ENCODE results near the gene DNAH14. TPM values are rescaled to one million over a fixed set of nuclear protein-coding genes. Genes with fewer than 3 reads are reported as not detected.

DNAH14 gene
- total and polyA plus RNA-seq, 9 of the 15 experiments (the other 6 are each of a cell fraction or from before 2014, with no cell fraction given): 58.4 to 142 (median 98.4) TPM

DNA sequence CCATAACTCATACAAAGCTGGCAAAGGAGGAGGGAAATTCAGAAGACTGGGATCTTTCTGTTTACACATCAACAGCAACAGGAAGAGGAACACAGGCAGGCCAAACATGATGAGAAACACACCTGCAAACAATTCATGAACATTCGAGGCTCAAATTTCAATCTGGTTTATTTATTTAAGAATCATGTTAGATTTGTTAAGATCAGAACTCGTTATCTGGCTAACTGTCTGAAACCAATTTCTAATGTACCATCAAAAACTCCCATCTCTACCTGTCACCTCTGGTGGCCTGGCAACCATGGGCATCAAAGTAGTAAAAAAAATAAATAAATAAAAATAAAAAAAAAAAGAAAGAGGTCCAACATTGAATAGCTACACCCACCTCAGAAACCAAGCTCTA lies 488.6 kb downstream of the DNAH14 start (continued):
- TF ChIP-seq DIDO1 (tag; IDR thresholded peaks at IDR 0.05; ENCODE audit: low read depth): no peak
- no peak for TF ChIP-seq ILK (tag; IDR thresholded peaks at IDR 0.05; ENCODE audit: borderline replicate concordance, low read depth)
- TF ChIP-seq NCOA2 (IDR thresholded peaks at IDR 0.05; ENCODE audit: partially characterized antibody in 2 of 2): no peak
- TF ChIP-seq, protein P1, sequence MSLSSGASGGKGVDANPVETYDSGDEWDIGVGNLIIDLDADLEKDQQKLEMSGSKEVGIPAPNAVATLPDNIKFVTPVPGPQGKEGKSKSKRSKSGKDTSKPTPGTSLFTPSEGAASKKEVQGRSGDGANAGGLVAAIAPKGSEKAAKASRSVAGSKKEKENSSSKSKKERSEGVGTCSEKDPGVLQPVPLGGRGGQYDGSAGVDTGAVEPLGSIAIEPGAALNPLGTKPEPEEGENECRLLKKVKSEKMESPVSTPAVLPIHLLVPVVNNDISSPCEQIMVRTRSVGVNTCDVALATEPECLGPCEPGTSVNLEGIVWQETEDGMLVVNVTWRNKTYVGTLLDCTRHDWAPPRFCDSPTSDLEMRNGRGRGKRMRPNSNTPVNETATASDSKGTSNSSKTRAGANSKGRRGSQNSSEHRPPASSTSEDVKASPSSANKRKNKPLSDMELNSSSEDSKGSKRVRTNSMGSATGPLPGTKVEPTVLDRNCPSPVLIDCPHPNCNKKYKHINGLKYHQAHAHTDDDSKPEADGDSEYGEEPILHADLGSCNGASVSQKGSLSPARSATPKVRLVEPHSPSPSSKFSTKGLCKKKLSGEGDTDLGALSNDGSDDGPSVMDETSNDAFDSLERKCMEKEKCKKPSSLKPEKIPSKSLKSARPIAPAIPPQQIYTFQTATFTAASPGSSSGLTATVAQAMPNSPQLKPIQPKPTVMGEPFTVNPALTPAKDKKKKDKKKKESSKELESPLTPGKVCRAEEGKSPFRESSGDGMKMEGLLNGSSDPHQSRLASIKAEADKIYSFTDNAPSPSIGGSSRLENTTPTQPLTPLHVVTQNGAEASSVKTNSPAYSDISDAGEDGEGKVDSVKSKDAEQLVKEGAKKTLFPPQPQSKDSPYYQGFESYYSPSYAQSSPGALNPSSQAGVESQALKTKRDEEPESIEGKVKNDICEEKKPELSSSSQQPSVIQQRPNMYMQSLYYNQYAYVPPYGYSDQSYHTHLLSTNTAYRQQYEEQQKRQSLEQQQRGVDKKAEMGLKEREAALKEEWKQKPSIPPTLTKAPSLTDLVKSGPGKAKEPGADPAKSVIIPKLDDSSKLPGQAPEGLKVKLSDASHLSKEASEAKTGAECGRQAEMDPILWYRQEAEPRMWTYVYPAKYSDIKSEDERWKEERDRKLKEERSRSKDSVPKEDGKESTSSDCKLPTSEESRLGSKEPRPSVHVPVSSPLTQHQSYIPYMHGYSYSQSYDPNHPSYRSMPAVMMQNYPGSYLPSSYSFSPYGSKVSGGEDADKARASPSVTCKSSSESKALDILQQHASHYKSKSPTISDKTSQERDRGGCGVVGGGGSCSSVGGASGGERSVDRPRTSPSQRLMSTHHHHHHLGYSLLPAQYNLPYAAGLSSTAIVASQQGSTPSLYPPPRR (CRISPR knock-in tag; IDR thresholded peaks at IDR 0.05; ENCODE audit: borderline replicate concordance): no peak
- no peak for TF ChIP-seq JUNB (CRISPR knock-in tag; conservative IDR thresholded peaks at IDR 0.05)

DNA sequence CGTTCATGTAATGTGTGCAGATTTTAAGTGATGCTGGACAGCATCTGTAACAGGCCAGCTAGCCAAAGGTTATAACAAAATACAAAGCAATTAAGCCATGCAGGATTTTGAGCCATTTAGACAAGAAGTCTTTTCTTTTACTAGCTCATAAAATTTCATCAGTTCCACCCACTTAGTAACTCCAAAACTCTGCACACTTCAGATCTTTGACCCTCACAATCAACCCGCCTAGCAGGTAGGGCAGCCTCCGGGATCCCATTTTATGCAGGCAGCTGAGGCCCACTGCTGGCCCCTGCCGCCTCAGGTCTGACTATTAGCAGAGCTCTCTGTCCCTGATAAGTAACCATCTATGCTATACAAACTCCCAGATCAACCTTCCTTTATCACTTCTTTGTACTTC lies 489.1 kb downstream of the DNAH14 start:
- 94% methylated on average over 4 of the region's 4 CpGs for WGBS (ENCODE audit: insufficient coverage, low coverage, missing lambda C conversion rate)
- no peak overlapping the region for H3K4me3 ChIP-seq
- ChIA-PET CTCF (ENCODE audit: low intra/inter-chr PET ratio) (no interaction called here), POLR2A (interaction anchor here (0.6 to 2.0 kb wide), 9 partner anchors 9 to 658 kb away, joined by 3 to 8 read pairs (median 3); partner anchors contain the start of genes LBR and SRP9)
- no TSS peak for BruUV-seq (replicated peaks)
- FAIRE-seq (no peak), DNase-seq (ENCODE audit: extremely low read depth in 1 of 4, low spot score in 3 of 4) (no peak), ATAC-seq (no peak)
- H3K36me3 ChIP-seq (ENCODE audit: control insufficient read depth, insufficient read depth, low read length): peaks cover 98% of the 10 kb centered on the region
- no peaks in the 10 kb centered on the region for H3K27me3 ChIP-seq (ENCODE audit: control insufficient read depth in 2 of 2, insufficient read depth in 2 of 2, low read length in 2 of 2)
- intact Hi-C loops (cut with micrococcal nuclease): no loop called here
- 0 out of 3 replicates have a peak overlapping the region, but pooled peaks have one; percentile 7 for H3K27ac ChIP-seq (ENCODE audit: extremely low read depth, low read depth, low read length)
- H4K20me1 ChIP-seq (replicated peaks; ENCODE audit: control insufficient read depth, insufficient read depth, low read length): peaks cover 4% of the 10 kb centered on the region
- in situ Hi-C loops (cut with MboI): no loop called here
- TF ChIP-seq NFE2 (IDR thresholded peaks at IDR 0.05; ENCODE audit: low read depth) (no peak), BACH1 (tag; IDR thresholded peaks at IDR 0.05) (no peak), KLF13 (tag; IDR thresholded peaks at IDR 0.05; ENCODE audit: borderline replicate concordance, low read depth) (no peak)
- TF ChIP-seq, protein P2, sequence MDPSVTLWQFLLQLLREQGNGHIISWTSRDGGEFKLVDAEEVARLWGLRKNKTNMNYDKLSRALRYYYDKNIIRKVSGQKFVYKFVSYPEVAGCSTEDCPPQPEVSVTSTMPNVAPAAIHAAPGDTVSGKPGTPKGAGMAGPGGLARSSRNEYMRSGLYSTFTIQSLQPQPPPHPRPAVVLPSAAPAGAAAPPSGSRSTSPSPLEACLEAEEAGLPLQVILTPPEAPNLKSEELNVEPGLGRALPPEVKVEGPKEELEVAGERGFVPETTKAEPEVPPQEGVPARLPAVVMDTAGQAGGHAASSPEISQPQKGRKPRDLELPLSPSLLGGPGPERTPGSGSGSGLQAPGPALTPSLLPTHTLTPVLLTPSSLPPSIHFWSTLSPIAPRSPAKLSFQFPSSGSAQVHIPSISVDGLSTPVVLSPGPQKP (CRISPR knock-in tag; IDR thresholded peaks at IDR 0.05): no peak
- H3K9me3 ChIP-seq (replicated peaks; ENCODE audit: control insufficient read depth, insufficient read depth, low read depth, low read length): no peaks in the 10 kb centered on the region
- no peak overlapping the region for H2AFZ ChIP-seq (ENCODE audit: low read depth, low read length)
- no peak overlapping the region for H3K4me2 ChIP-seq (ENCODE audit: insufficient read depth, low read length)
- H3K9ac ChIP-seq (ENCODE audit: insufficient read depth in 1 of 2, low read depth in 2 of 2, low read length in 2 of 2): no peak overlapping the region
- peaks cover 0 to 3% of the 10 kb centered on the region in 2 experiments; a peak in 2 of 5 replicates for H3K4me1 ChIP-seq (replicated peaks in 1 of 2; ENCODE audit: control insufficient read depth in 2 of 2, insufficient read depth in 2 of 2, low read length in 2 of 2)
- no peaks in the 10 kb centered on the region for H3K9me1 ChIP-seq (ENCODE audit: control insufficient read depth, insufficient read depth, low read length)
- H3K79me2 ChIP-seq (ENCODE audit: control insufficient read depth, insufficient read depth, low read length): peaks cover 91% of the 10 kb centered on the region

All from K562 (cell line).